ENCODE measurements around the gene BPHL. TPM values are rescaled to one million over a fixed set of nuclear protein-coding genes. Genes with fewer than 3 reads are reported as not detected.

BPHL gene
- total and polyA plus RNA-seq, 7 donors: 8.6 to 28.9 (median 11.0) TPM

DNA sequence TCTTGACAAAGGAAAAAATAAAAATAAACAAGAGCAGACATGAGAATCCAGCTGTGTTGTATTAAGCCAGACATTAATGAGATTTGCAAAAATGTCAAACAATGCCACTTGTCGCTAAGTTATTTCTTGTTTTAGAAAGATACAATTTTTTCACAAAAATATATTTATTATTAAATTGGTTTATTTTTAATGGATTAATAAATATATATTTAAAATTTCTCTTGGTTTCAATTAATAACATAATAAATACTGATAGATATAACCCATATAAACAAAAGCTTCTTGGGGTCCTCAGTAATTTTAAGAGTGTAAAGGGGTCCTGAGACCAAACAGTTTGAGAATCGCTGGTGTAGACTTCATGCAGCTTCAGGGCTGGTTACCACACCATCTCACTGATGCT is 82.9 kb downstream of the BPHL start:
- no peak overlapping the region for H3K27ac ChIP-seq
- TF ChIP-seq, protein P1, sequence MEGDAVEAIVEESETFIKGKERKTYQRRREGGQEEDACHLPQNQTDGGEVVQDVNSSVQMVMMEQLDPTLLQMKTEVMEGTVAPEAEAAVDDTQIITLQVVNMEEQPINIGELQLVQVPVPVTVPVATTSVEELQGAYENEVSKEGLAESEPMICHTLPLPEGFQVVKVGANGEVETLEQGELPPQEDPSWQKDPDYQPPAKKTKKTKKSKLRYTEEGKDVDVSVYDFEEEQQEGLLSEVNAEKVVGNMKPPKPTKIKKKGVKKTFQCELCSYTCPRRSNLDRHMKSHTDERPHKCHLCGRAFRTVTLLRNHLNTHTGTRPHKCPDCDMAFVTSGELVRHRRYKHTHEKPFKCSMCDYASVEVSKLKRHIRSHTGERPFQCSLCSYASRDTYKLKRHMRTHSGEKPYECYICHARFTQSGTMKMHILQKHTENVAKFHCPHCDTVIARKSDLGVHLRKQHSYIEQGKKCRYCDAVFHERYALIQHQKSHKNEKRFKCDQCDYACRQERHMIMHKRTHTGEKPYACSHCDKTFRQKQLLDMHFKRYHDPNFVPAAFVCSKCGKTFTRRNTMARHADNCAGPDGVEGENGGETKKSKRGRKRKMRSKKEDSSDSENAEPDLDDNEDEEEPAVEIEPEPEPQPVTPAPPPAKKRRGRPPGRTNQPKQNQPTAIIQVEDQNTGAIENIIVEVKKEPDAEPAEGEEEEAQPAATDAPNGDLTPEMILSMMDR (IDR thresholded peaks at IDR 0.05): no peak
- TF ChIP-seq POLR2AphosphoS5 (IDR thresholded peaks at IDR 0.05) (no peak), EP300 (IDR thresholded peaks at IDR 0.05) (no peak), POLR2A (IDR thresholded peaks at IDR 0.05) (no peak)
- no peak overlapping the region for H3K4me3 ChIP-seq
- no peaks in the 10 kb centered on the region for H3K27me3 ChIP-seq
- intact Hi-C loops (cut with DNase I): no loop called here
- peaks cover 0 to 4% (median 0%) of the 10 kb centered on the region in 4 donors for H3K9me3 ChIP-seq
- no peaks in the 10 kb centered on the region for H3K4me1 ChIP-seq
- no peaks in the 10 kb centered on the region for H3K36me3 ChIP-seq
- 88 to 91% methylated on average over 2 of the region's 2 CpGs for WGBS, 2 donors
- DNase-seq: no peak

Small RNA genes lying within 50 kb of the gene (small RNA-seq; reads per million reads assigned to genes)
- gene RNA5SP201: 0 reads per million in 3 donors

Other genes with a start within 250 kb of the BPHL start
- gene SERPINB9, start 215.4 kb upstream of the BPHL start, total RNA-seq: 1 to 10 TPM; 5.0 to 7.5 (median 6.1) TPM
- gene SERPINB9, start 215.4 kb upstream of the BPHL start, polyA plus RNA-seq: 10 to 100 TPM in 1 of 3 donors, 1 to 10 TPM in 2; 2.3 to 16.2 (median 2.4) TPM
- 100 to 1,000 TPM; 150 to 207 (median 174) TPM for gene SERPINB6, start 147.1 kb upstream of the BPHL start, total RNA-seq
- gene SERPINB6, start 147.1 kb upstream of the BPHL start, polyA plus RNA-seq: 100 to 1,000 TPM; 152 to 194 (median 178) TPM
- 10 to 100 TPM; 14.7 to 33.2 (median 24.0) TPM for gene NQO2, start 118.8 kb upstream of the BPHL start, total RNA-seq
- 10 to 100 TPM; 12.5 to 18.0 (median 16.1) TPM for gene NQO2, start 118.8 kb upstream of the BPHL start, polyA plus RNA-seq
- gene RIPK1, start 50.2 kb upstream of the BPHL start, total RNA-seq: 10 to 100 TPM; 19.7 to 27.3 (median 22.7) TPM
- gene RIPK1, start 50.2 kb upstream of the BPHL start, polyA plus RNA-seq: 10 to 100 TPM; 20.4 to 23.8 (median 20.7) TPM
- gene TUBB2A, start 38.8 kb downstream of the BPHL start, total RNA-seq: 100 to 1,000 TPM in 1 of 4 donors, 10 to 100 TPM in 3; 54.5 to 106 (median 97.9) TPM
- gene TUBB2A, start 38.8 kb downstream of the BPHL start, polyA plus RNA-seq: 10 to 100 TPM; 41.4 to 50.9 (median 41.8) TPM
- gene TUBB2B, start 108.9 kb downstream of the BPHL start, total RNA-seq: 10 to 100 TPM; 12.7 to 24.9 (median 23.0) TPM
- gene TUBB2B, start 108.9 kb downstream of the BPHL start, polyA plus RNA-seq: 10 to 100 TPM in 1 of 3 donors, 1 to 10 TPM in 2; 2.3 to 11.2 (median 2.4) TPM
- 10 to 100 TPM; 26.4 to 39.0 (median 30.6) TPM for gene PSMG4, start 140.2 kb downstream of the BPHL start, total RNA-seq
- gene PSMG4, start 140.2 kb downstream of the BPHL start, polyA plus RNA-seq: 10 to 100 TPM; 14.6 to 30.1 (median 30.0) TPM

Measured in sigmoid colon (tissue), 7 donors.